Measurements from ENCODE around the gene NTMT1. TPM values are rescaled to one million over a fixed set of nuclear protein-coding genes. Genes with fewer than 3 reads are reported as not detected.

Gene NTMT1
- total and polyA plus RNA-seq, 12 donors, result 54.0 to 123 (median 61.9) TPM

GRCh38 chr9:129597355-129598088, 28.4 kb upstream of the NTMT1 start:
- intact Hi-C loops (cut with DNase I), result loop anchor here in 1 of 10 donors (10.0 kb wide), 1 partner anchor 93 kb away; no protein-coding TSS in a partner anchor
- Histone ChIP-seq H3K27me3 (peaks cover 0 to 24% (median 9%) of the 10 kb centered on the region in 7 donors), H3K4me3 (peak overlapping the region; percentile 15 to 59 (median 52)), H3K27ac (peak overlapping the region; percentile 41 to 92 (median 84)), H3K36me3 (no peaks in the 10 kb centered on the region), H3K9me3 (no peaks in the 10 kb centered on the region), H3K4me1 (peaks cover 10 to 40% (median 20%) of the 10 kb centered on the region in 9 donors)
- no peak for TF ChIP-seq CTCF (IDR thresholded peaks at IDR 0.05)
- ATAC-seq, result peak; percentile 60 to 79 (median 73)
- 6% methylated on average over 55 to 57 of the region's 57 CpGs for WGBS, 2 donors
- peak; percentile 62 to 75 for DNase-seq

DNA sequence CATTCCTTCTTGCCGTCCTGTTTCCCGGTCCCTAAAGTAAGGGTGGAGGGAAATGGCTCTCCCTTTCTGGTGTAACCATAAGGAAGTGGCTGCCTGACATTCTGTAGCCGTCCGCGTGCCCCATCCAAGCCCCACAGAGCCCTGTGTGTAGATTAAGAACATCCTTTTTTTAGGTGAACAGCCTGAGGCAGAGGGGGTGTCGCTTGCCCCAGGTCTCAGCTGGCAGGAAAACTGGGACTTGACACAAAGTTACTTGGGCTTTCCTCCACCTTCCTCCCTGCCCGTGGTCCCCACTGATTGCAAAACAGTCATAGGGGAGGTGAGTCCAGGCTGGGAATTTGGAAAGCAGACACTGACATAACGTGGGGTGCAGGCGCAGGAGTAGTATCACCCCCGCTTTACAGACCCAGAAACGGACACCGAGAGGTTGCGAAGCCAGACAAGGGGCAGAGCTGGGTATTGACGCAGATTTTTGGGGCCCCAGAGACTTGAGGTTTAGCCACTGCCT, 27.8 kb upstream of the NTMT1 start:
- peaks cover 0 to 24% (median 9%) of the 10 kb centered on the region in 7 donors for H3K27me3 ChIP-seq
- peaks cover 10 to 45% (median 20%) of the 10 kb centered on the region in 9 donors for H3K4me1 ChIP-seq
- H3K9me3 ChIP-seq, result no peaks in the 10 kb centered on the region
- H3K27ac ChIP-seq, result peak overlapping the region in 7 of 10 donors; percentile 74 to 92 (median 87)
- H3K4me3 ChIP-seq, result peak overlapping the region in 7 of 10 donors; percentile 46 to 59 (median 53)
- DNase-seq (no peak), ATAC-seq (no peak)
- H3K36me3 ChIP-seq, result no peaks in the 10 kb centered on the region
- WGBS, 2 donors, result 73 to 74% methylated on average over 14 of the region's 14 CpGs
- TF ChIP-seq CTCF (IDR thresholded peaks at IDR 0.05), result no peak
- intact Hi-C loops (cut with DNase I), result loop anchor here in 1 of 10 donors (10.0 kb wide), 1 partner anchor 93 kb away; no protein-coding TSS in a partner anchor

DNA sequence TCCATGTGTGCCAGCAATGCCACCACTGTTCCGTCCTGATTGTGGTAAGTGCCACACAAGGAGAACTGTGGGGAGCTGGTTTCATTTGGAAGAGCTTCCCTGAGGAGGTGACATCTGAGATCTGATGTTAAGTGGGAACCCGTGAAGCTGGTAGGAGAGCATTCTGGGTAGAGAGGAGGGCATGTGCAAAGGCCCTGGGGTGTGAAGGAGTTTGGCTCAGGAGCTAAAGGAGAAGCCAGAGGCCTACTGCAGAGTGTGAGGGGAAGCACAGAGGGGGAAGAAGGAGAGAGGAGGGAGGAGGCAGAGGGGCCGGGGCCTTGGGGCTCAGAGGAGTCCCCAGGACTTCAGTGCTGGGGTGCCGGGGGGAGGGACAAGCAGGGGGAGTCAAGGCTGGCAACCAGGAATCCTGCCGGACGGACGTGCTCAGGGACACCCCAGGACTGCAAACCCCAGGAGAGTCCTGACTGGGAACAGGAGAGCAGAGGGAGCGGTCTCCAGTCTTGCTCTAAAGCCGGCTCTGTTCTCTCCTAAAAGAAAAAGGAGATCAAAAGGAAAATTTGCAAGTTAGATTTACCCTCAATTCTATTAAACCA, 24.8 kb upstream of the NTMT1 start:
- Histone ChIP-seq H3K27ac (no peak overlapping the region), H3K9me3 (no peaks in the 10 kb centered on the region), H3K4me1 (peaks cover 10 to 37% (median 20%) of the 10 kb centered on the region in 9 donors), H3K27me3 (peaks cover 0 to 24% (median 9%) of the 10 kb centered on the region in 7 donors), H3K36me3 (no peaks in the 10 kb centered on the region), H3K4me3 (no peak overlapping the region)
- ATAC-seq (no peak), DNase-seq (no peak)
- intact Hi-C loops (cut with DNase I), result loop anchor here in 4 of 10 donors (10.0 kb wide), 5 partner anchors 96 to 426 kb away; partner anchors contain the start of gene IER5L (in 1 of the 4)
- no peak for TF ChIP-seq CTCF (IDR thresholded peaks at IDR 0.05)
- WGBS, 2 donors, result 84 to 86% methylated on average over 9 of the region's 9 CpGs
